ENCODE data around the gene OTX2. TPM values are rescaled to one million over a fixed set of nuclear protein-coding genes. Genes with fewer than 3 reads are reported as not detected.

The OTX2 gene
- total RNA-seq, 2 donors from 2014 or later = 321 to 348 TPM

GRCh38 chr14:56806760-56807159, 3.5 kb downstream of the OTX2 start:
- H3K36me3 Mint-ChIP-seq (ENCODE audit: low read depth) = peaks cover 63% of the 10 kb centered on the region
- peaks cover 33% of the 10 kb centered on the region for H3K4me1 Mint-ChIP-seq
- H3K9me3 Mint-ChIP-seq = no peaks in the 10 kb centered on the region
- peak overlapping the region; percentile 98 for H3K9ac ChIP-seq (ENCODE audit: extremely low read depth, low read length, poor library complexity, severe bottlenecking)
- H3K27me3 Mint-ChIP-seq (ENCODE audit: insufficient read depth) = peaks cover 18% of the 10 kb centered on the region
- peak overlapping the region; percentile 98 for H3K4me3 ChIP-seq (ENCODE audit: low read length)
- DNase-seq = no peak
- WGBS, 2 experiments (ENCODE audit: insufficient coverage in 1 of 2, insufficient read length in 1 of 2) = 0 to 1% methylated on average over 3 to 4 of the region's 4 CpGs
- peaks cover 64% of the 10 kb centered on the region for H3K36me3 ChIP-seq (ENCODE audit: control insufficient read depth, insufficient read depth, low read length)
- no peaks in the 10 kb centered on the region for H3K9me3 ChIP-seq (ENCODE audit: control insufficient read depth, low read length)
- H3K4me3 Mint-ChIP-seq = peak overlapping the region; percentile 86
- H3K27me3 ChIP-seq (ENCODE audit: control insufficient read depth, insufficient read depth, low read length, poor library complexity, severe bottlenecking) = peaks cover 20% of the 10 kb centered on the region
- H3K27ac Mint-ChIP-seq = peak overlapping the region; percentile 98
- no peaks in the 10 kb centered on the region for H3K4me1 ChIP-seq (ENCODE audit: control insufficient read depth, insufficient read depth, low read length)
- TF ChIP-seq CTCF (conservative IDR thresholded peaks at IDR 0.05) = no peak
- peak overlapping the region; percentile 42 for H3K27ac ChIP-seq (ENCODE audit: low read depth, low read length)

- no peaks in the 10 kb centered on the region for H3K9me3 ChIP-seq (ENCODE audit: control insufficient read depth, low read length)
- peaks cover 70% of the 10 kb centered on the region for H3K36me3 ChIP-seq (ENCODE audit: control insufficient read depth, insufficient read depth, low read length)
- H3K9me3 Mint-ChIP-seq = no peaks in the 10 kb centered on the region
- no peaks in the 10 kb centered on the region for H3K4me1 ChIP-seq (ENCODE audit: control insufficient read depth, insufficient read depth, low read length)
- peak overlapping the region; percentile 86 for H3K4me3 Mint-ChIP-seq
- H3K27me3 ChIP-seq (ENCODE audit: control insufficient read depth, insufficient read depth, low read length, poor library complexity, severe bottlenecking) = peaks cover 20% of the 10 kb centered on the region
- peaks cover 69% of the 10 kb centered on the region for H3K36me3 Mint-ChIP-seq (ENCODE audit: low read depth)
- peaks cover 17% of the 10 kb centered on the region for H3K27me3 Mint-ChIP-seq (ENCODE audit: insufficient read depth)
- 0% methylated on average over 4 to 8 of the region's 9 CpGs for WGBS, 2 experiments (ENCODE audit: insufficient coverage in 1 of 2, insufficient read length in 1 of 2)
- no peak for TF ChIP-seq CTCF (conservative IDR thresholded peaks at IDR 0.05)
- peak; percentile 72 for DNase-seq
- H3K4me3 ChIP-seq (ENCODE audit: low read length) = peak overlapping the region; percentile 98
- peak overlapping the region; percentile 42 for H3K27ac ChIP-seq (ENCODE audit: low read depth, low read length)
- peaks cover 37% of the 10 kb centered on the region for H3K4me1 Mint-ChIP-seq
- H3K9ac ChIP-seq (ENCODE audit: extremely low read depth, low read length, poor library complexity, severe bottlenecking) = peak overlapping the region; percentile 98
- peak overlapping the region; percentile 98 for H3K27ac Mint-ChIP-seq
Measured at GRCh38 chr14:56805992-56806727, 4.1 kb downstream of the OTX2 start.

GRCh38 chr14:56805201-56805991, 4.9 kb downstream of the OTX2 start:
- Histone ChIP-seq H3K36me3 (ENCODE audit: control insufficient read depth, insufficient read depth, low read length) (peaks cover 78% of the 10 kb centered on the region), H3K9ac (ENCODE audit: extremely low read depth, low read length, poor library complexity, severe bottlenecking) (peak overlapping the region; percentile 98), H3K27me3 (ENCODE audit: control insufficient read depth, insufficient read depth, low read length, poor library complexity, severe bottlenecking) (peaks cover 17% of the 10 kb centered on the region), H3K4me3 (ENCODE audit: low read length) (peak overlapping the region; percentile 98), H3K27ac (ENCODE audit: low read depth, low read length) (no peak overlapping the region), H3K9me3 (ENCODE audit: control insufficient read depth, low read length) (no peaks in the 10 kb centered on the region), H3K4me1 (ENCODE audit: control insufficient read depth, insufficient read depth, low read length) (no peaks in the 10 kb centered on the region)
- Mint-ChIP-seq H3K27me3 (ENCODE audit: insufficient read depth) (peaks cover 10% of the 10 kb centered on the region), H3K4me1 (peaks cover 35% of the 10 kb centered on the region), H3K36me3 (ENCODE audit: low read depth) (peaks cover 77% of the 10 kb centered on the region), H3K9me3 (no peaks in the 10 kb centered on the region), H3K27ac (peak overlapping the region; percentile 98), H3K4me3 (peak overlapping the region; percentile 86)
- DNase-seq = peak; percentile 93
- no peak for TF ChIP-seq CTCF (conservative IDR thresholded peaks at IDR 0.05)
- 0 to 2% methylated on average over 10 to 15 of the region's 18 CpGs for WGBS, 2 experiments (ENCODE audit: insufficient coverage in 1 of 2, insufficient read length in 1 of 2)
